ENCODE results near the gene ACAA2.

The ACAA2 gene

DNA sequence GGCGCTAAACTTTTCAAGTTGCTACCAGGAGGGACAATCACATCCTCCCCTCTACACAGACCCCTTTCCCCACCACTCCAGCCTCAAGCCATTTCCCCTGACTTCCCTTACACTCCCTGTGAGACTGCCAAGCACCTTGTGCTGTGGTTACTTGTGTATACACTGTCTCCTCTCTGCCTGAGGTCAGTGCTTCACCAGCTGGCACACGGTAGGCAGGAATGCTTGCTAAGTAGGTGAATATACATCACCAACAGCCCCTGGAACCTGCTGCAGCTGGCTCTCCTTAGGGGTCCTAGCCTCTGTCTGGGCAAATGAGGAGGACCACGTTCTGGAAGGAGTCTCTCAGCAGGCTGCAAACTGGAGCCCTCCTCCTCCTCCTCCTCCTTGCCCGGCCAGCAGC is 38.3 kb upstream of the ACAA2 start:
- CTCF ChIA-PET, result interaction anchor here (1.5 to 6.6 kb wide), 4 partner anchors 7 to 1124 kb away, joined by 3 to 43 read pairs (median 7); no protein-coding TSS in a partner anchor
- TF ChIP-seq CTCF (IDR thresholded peaks at IDR 0.05; ENCODE audit: control extremely low read depth, extremely low read depth, low read depth, missing control alignments), result no peak
- POLR2A ChIA-PET, result no interaction called here
- DNase-seq (ENCODE audit: extremely low spot score), result no peak

- DNase-seq (ENCODE audit: extremely low spot score), result no peak
- TF ChIP-seq CTCF (IDR thresholded peaks at IDR 0.05; ENCODE audit: control extremely low read depth, extremely low read depth, low read depth, missing control alignments), result no peak
- CTCF ChIA-PET, result interaction anchor here (0.8 to 6.6 kb wide), 4 partner anchors 8 to 340 kb away, joined by 3 to 43 read pairs (median 7); no protein-coding TSS in a partner anchor
- POLR2A ChIA-PET, result no interaction called here
Measured at GRCh38 chr18:49850636-49851035, 37.3 kb upstream of the ACAA2 start.

DNA sequence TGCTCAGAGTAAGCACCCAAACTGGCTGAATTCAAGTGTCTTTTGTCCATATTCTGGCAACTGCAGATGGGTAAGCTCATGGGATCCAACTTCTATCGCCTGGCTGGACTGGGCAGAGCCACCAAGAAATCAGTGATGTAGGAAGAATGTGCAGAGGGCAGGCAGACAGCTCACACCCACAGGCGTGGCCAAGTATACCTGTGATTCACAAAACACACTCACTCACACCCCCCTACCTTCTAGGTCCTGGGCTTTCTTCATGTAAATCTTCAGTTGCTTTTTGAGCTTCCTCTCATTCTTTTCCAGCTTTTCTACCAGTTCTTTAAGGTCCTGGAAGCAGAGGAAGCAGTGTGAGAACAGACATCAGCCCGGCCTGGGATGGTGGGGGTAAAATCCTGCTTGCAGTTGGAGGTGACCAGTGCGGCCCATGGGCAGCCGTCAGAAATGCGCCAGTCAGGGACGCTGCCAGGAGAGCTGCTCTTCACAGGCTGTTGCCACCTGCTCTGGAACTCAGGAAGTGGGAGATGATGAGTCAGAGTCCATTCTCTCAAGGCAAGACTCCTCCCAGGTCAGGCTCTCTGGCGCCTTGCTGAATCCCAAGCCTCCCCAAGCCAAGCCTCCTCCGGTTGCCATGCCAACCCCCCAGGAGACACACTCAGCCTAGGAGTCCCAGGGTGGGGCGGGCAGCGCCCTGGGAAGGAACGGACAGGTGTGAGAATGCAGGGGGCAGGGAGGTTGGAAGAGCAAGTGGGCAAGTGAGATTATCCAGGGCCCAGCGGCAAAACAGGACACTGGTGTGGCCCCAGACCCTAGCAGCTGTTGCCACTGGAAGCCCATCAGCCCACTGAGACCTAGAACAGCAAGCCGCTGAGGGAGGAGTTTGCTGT is 36.2 kb upstream of the ACAA2 start:
- DNase-seq (ENCODE audit: extremely low spot score), result no peak
- TF ChIP-seq CTCF (IDR thresholded peaks at IDR 0.05; ENCODE audit: control extremely low read depth, extremely low read depth, low read depth, missing control alignments), result no peak
- ChIA-PET POLR2A (no interaction called here), CTCF (interaction anchor here (2.8 to 6.6 kb wide), 2 partner anchors 9 to 339 kb away, joined by 9 to 43 read pairs; no protein-coding TSS in a partner anchor)

- ChIA-PET CTCF (interaction anchor here (6.6 kb wide), 1 partner anchor 11 kb away, joined by 43 read pairs; no protein-coding TSS in a partner anchor), POLR2A (no interaction called here)
Measured at GRCh38 chr18:49848115-49848514, 34.8 kb upstream of the ACAA2 start.

DNA sequence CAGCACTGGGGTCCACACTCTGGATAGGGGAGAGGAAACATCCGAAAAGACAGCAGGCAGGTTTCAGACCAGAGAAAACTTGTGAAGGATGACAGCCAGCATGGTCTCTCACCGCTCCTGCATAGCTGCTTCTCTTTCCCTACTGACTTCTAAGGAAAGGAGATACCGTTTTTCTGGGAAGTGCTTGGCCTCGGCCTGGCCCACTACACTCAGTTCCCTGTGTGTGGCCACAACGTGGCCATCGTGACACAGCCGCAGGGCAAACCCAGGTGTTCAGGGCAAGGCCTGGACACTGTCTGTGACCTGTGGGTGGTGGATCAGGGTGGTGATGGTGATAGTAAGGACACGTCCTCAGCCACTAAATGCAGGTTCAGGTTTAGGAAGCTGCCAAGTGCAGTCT is 34.2 kb upstream of the ACAA2 start:
- ChIA-PET POLR2A (no interaction called here), CTCF (interaction anchor here (6.6 kb wide), 1 partner anchor 11 kb away, joined by 43 read pairs; no protein-coding TSS in a partner anchor)
- no peak for TF ChIP-seq CTCF (IDR thresholded peaks at IDR 0.05; ENCODE audit: control extremely low read depth, extremely low read depth, low read depth, missing control alignments)
- DNase-seq (ENCODE audit: extremely low spot score), result no peak

More at GRCh38 chr18:49848115-49848514, 34.8 kb upstream of the ACAA2 start:
- DNase-seq (ENCODE audit: extremely low spot score), result no peak
- TF ChIP-seq CTCF (IDR thresholded peaks at IDR 0.05; ENCODE audit: control extremely low read depth, extremely low read depth, low read depth, missing control alignments), result no peak

DNA sequence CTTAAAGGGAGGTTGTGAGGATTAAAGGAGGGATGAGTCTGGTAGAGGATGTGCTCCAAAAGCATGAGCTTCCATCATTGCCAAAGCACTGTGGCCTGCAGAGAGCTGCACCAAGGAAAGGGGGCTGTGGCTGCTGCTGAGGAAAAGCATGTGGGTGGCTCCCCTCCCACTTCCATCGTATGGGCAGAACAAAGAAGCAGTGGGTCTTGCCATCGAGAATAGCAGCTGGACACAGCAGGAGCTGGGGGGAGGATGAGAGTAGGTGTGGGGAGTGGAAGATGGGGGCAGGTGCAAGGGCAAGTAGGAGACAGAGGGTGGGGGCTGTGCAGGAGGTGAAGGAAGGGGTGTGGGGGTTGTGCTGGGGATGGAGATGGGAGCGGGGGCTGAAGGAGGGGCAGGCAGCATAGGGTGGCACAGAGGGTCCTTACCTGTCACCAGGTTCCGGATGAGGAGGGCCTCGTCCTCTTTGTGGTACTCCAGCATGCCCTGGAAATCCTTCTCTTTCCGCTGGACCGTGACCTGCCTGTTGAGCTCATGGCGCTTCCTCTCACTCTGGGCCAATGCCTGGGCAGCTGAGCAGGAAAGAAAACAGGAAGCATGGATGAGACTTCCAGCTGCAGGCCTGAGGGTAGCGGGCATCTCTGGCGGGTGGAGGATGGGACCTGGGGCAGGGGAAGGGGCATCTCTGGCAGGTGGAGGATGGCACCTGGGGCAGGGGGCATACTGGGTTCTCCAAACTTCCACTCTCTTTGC is 33.6 kb upstream of the ACAA2 start:
- TF ChIP-seq CTCF (IDR thresholded peaks at IDR 0.05; ENCODE audit: control extremely low read depth, extremely low read depth, low read depth, missing control alignments), result no peak
- ChIA-PET CTCF (interaction anchor here (2.4 to 6.6 kb wide), 2 partner anchors 11 to 12 kb away, joined by 7 to 43 read pairs; no protein-coding TSS in a partner anchor), POLR2A (no interaction called here)
- no peak for DNase-seq (ENCODE audit: extremely low spot score)
